Astrocyte (in vitro differentiated cells and primary cell): ENCODE measurements around the gene CRACDL. TPM values are rescaled to one million over a fixed set of nuclear protein-coding genes. Genes with fewer than 3 reads are reported as not detected.

Source experiments
- DNase-seq: peaks from one replicate; pipeline ENCODE4 v3.0.0-alpha.2; 2010; ENCODE audit warnings: low read depth
- FAIRE-seq: peaks from 2 replicates; lab custom pipeline; 2011; peaks lifted over from hg19 to GRCh38; lab: Jason Lieb, UNC
- H2AFZ ChIP-seq: 2 replicates; pipeline ENCODE4 v1.6.0; 2012; ENCODE audit warnings: low read depth, low read length, inconsistent platforms
- H3K27ac ChIP-seq: 2 replicates; pipeline ENCODE4 v1.5.1; 2011; ENCODE audit warnings: low read depth, low read length, inconsistent platforms
- H3K27me3 ChIP-seq: 2 replicates; pipeline ENCODE4 v1.6.0; 2011; ENCODE audit warnings: low read length, inconsistent platforms; ENCODE audit not compliant: insufficient read depth
- H3K36me3 ChIP-seq: 2 replicates; pipeline ENCODE4 v1.5.1; 2011; ENCODE audit warnings: low read length, inconsistent platforms; ENCODE audit not compliant: insufficient read depth
- H3K4me1 ChIP-seq: 2 replicates; pipeline ENCODE4 v1.5.1; 2011; ENCODE audit warnings: low read length, inconsistent platforms; ENCODE audit not compliant: insufficient read depth
- H3K4me2 ChIP-seq: 2 replicates; pipeline ENCODE4 v1.6.0; 2012; ENCODE audit warnings: low read length, inconsistent platforms
- H3K4me3 ChIP-seq: 2 replicates; pipeline ENCODE4 v1.5.1; 2011; ENCODE audit warnings: low read depth, mild to moderate bottlenecking, low read length, inconsistent platforms; ENCODE audit not compliant: insufficient read depth
- H3K79me2 ChIP-seq: 2 replicates; pipeline ENCODE4 v1.6.0; 2012; ENCODE audit warnings: mild to moderate bottlenecking, low read length, inconsistent platforms; ENCODE audit not compliant: insufficient read depth
- H3K9ac ChIP-seq: 2 replicates; pipeline ENCODE4 v1.6.0; 2012; ENCODE audit warnings: mild to moderate bottlenecking, low read length, inconsistent platforms
- H3K9me3 ChIP-seq: 2 replicates; pipeline ENCODE4 v1.5.1; 2012; ENCODE audit warnings: low read depth, mild to moderate bottlenecking, low read length, inconsistent platforms; ENCODE audit not compliant: insufficient read depth
- H4K20me1 ChIP-seq: 2 replicates; pipeline ENCODE4 v1.6.0; 2012; ENCODE audit warnings: low read length, inconsistent platforms; ENCODE audit not compliant: insufficient read depth
- H3K27ac Mint-ChIP-seq: one replicate; pipeline ENCODE4 v1.8.0; 2021; ENCODE audit warnings: mild to moderate bottlenecking, mixed read lengths; ENCODE audit not compliant: unreplicated experiment
- H3K27me3 Mint-ChIP-seq: one replicate; pipeline ENCODE4 v1.8.0; 2021; ENCODE audit warnings: low read depth, mixed read lengths; ENCODE audit not compliant: unreplicated experiment
- H3K36me3 Mint-ChIP-seq: one replicate; pipeline ENCODE4 v1.8.0; 2021; ENCODE audit warnings: low read depth, mixed read lengths; ENCODE audit not compliant: unreplicated experiment
- H3K4me1 Mint-ChIP-seq: one replicate; pipeline ENCODE4 v1.8.0; 2021; ENCODE audit warnings: low read depth, mixed read lengths; ENCODE audit not compliant: unreplicated experiment
- H3K4me3 Mint-ChIP-seq: one replicate; pipeline ENCODE4 v1.8.0; 2021; ENCODE audit warnings: mild to moderate bottlenecking, moderate library complexity, mixed read lengths; ENCODE audit not compliant: unreplicated experiment
- H3K9me3 Mint-ChIP-seq: one replicate; pipeline ENCODE4 v1.8.0; 2021; ENCODE audit warnings: mild to moderate bottlenecking, mixed read lengths; ENCODE audit not compliant: unreplicated experiment
- CTCF ChIP-seq: IDR thresholded peaks from 2 replicates; pipeline ENCODE4 v1.5.1; 2011; ENCODE audit warnings: low read depth, mild to moderate bottlenecking, inconsistent platforms, low read length, moderate library complexity; ENCODE audit not compliant: insufficient read depth
- EZH2 ChIP-seq: IDR thresholded peaks from 2 replicates; pipeline ENCODE4 v1.6.1; 2012; ENCODE audit warnings: mild to moderate bottlenecking, low read length, inconsistent platforms; ENCODE audit not compliant: insufficient read depth
- total RNA-seq: library from RNA; stranded (reverse); gene quantifications from 2 replicates; pipeline ENCODE4 v1.2.1, GENCODE V29; 2021

CRACDL gene
- total RNA-seq, 1 donor from 2014 or later = 1.8 TPM

GRCh38 chr2:98827625-98828368 is 108.2 kb downstream of the CRACDL start:
- no peak overlapping the region for H3K4me3 ChIP-seq
- H3K9me3 ChIP-seq = no peaks in the 10 kb centered on the region
- Mint-ChIP-seq H3K27me3 (peaks cover 62% of the 10 kb centered on the region), H3K4me3 (no peak overlapping the region), H3K4me1 (no peaks in the 10 kb centered on the region), H3K36me3 (peaks cover 3% of the 10 kb centered on the region), H3K27ac (no peak overlapping the region), H3K9me3 (peaks cover 7% of the 10 kb centered on the region)
- H3K4me1 ChIP-seq = no peaks in the 10 kb centered on the region
- no peak for FAIRE-seq
- H3K27ac ChIP-seq = no peak overlapping the region
- H3K4me2 ChIP-seq = no peak overlapping the region
- H4K20me1 ChIP-seq = no peaks in the 10 kb centered on the region
- no peaks in the 10 kb centered on the region for H3K36me3 ChIP-seq
- no peak overlapping the region for H3K9ac ChIP-seq
- H2AFZ ChIP-seq = no peak overlapping the region
- H3K79me2 ChIP-seq = no peaks in the 10 kb centered on the region
- H3K27me3 ChIP-seq = peaks cover 20% of the 10 kb centered on the region
- TF ChIP-seq EZH2 = no peak
- TF ChIP-seq CTCF = no peak
- DNase-seq = no peak

- Histone ChIP-seq H2AFZ (no peak overlapping the region), H3K36me3 (no peaks in the 10 kb centered on the region), H3K4me1 (no peaks in the 10 kb centered on the region), H3K4me2 (no peak overlapping the region), H3K9ac (no peak overlapping the region), H3K4me3 (no peak overlapping the region), H3K27me3 (peaks cover 20% of the 10 kb centered on the region), H3K9me3 (no peaks in the 10 kb centered on the region), H4K20me1 (no peaks in the 10 kb centered on the region), H3K27ac (no peak overlapping the region), H3K79me2 (no peaks in the 10 kb centered on the region)
- no peak for DNase-seq
- H3K27me3 Mint-ChIP-seq = peaks cover 62% of the 10 kb centered on the region
- no peak overlapping the region for H3K27ac Mint-ChIP-seq
- H3K4me1 Mint-ChIP-seq = no peaks in the 10 kb centered on the region
- no peak for TF ChIP-seq EZH2
- TF ChIP-seq CTCF = no peak
- peaks cover 7% of the 10 kb centered on the region for H3K9me3 Mint-ChIP-seq
- no peak for FAIRE-seq
- H3K4me3 Mint-ChIP-seq = no peak overlapping the region
- peaks cover 3% of the 10 kb centered on the region for H3K36me3 Mint-ChIP-seq
Observed at GRCh38 chr2:98826856-98827255, 109.2 kb downstream of the CRACDL start.

DNA sequence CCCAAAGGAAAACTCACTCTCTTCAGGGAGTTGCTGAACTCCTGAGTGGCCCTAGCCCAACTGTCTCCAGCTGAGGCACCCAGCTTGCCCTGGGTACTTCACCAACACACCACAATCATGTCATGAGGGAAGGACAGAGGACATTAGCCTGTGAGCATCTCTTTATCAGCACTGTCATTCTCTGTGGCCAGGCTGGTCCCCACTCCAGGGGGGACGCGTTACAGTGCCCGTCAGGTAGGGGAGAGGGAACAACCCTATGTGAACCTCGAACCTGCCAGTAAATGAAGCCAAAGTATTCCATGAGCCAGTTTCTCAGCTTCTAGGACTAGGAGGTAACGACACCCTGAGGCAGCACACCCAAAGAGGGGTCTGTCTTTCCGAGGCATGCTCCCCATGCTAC is 110.2 kb downstream of the CRACDL start:
- Mint-ChIP-seq H3K27me3 (peaks cover 64% of the 10 kb centered on the region), H3K27ac (no peak overlapping the region), H3K36me3 (peaks cover 3% of the 10 kb centered on the region), H3K9me3 (peaks cover 7% of the 10 kb centered on the region), H3K4me3 (no peak overlapping the region), H3K4me1 (no peaks in the 10 kb centered on the region)
- H3K27ac ChIP-seq = no peak overlapping the region
- H4K20me1 ChIP-seq = no peaks in the 10 kb centered on the region
- no peaks in the 10 kb centered on the region for H3K4me1 ChIP-seq
- H3K36me3 ChIP-seq = no peaks in the 10 kb centered on the region
- no peak for DNase-seq
- H3K4me3 ChIP-seq = no peak overlapping the region
- TF ChIP-seq EZH2 = no peak
- TF ChIP-seq CTCF = no peak
- no peaks in the 10 kb centered on the region for H3K9me3 ChIP-seq
- no peak overlapping the region for H3K9ac ChIP-seq
- H3K27me3 ChIP-seq = peaks cover 20% of the 10 kb centered on the region
- FAIRE-seq = no peak
- H3K79me2 ChIP-seq = no peaks in the 10 kb centered on the region
- no peak overlapping the region for H2AFZ ChIP-seq
- no peak overlapping the region for H3K4me2 ChIP-seq
